GM23338 (cell line): Measurements from ENCODE around the gene RAMP1. TPM values are rescaled to one million over a fixed set of nuclear protein-coding genes. Genes with fewer than 3 reads are reported as not detected.

Experiments used
- CREB1 ChIP-seq: fragments of 250-450 bp; sonication (Bioruptor Pico); IDR thresholded peaks from 2 replicates; pipeline ENCODE4 v1.5.0; 2020; ENCODE audit warnings: low read depth, mild to moderate bottlenecking, moderate library complexity
- CTCF ChIP-seq, 2 experiments: fragments of 200-600 bp in 1 of 2; sonication (generic) in 1 of 2; conservative IDR thresholded peaks; 2 replicates each; pipeline versions ENCODE4 v1.5.1 to v1.6.1; 2016 to 2017; ENCODE audit warnings: antibody characterized with exemption in 2 of 2, low read depth in 2 of 2, mild to moderate bottlenecking in 2 of 2, moderate library complexity in 1 of 2
- ETS1 ChIP-seq: IDR thresholded peaks from 2 replicates; pipeline ENCODE4 v1.6.1; 2016; ENCODE audit warnings: antibody characterized with exemption
- JUNB ChIP-seq: IDR thresholded peaks from one replicate; pipeline ENCODE4 v1.6.1; 2016; ENCODE audit warnings: antibody characterized with exemption; ENCODE audit not compliant: unreplicated experiment
- NANOG ChIP-seq: IDR thresholded peaks from 2 replicates; pipeline ENCODE4 v1.6.1; 2016; ENCODE audit warnings: antibody characterized with exemption, borderline replicate concordance
- REST ChIP-seq: IDR thresholded peaks from one replicate; pipeline ENCODE4 v1.6.1; 2018; ENCODE audit warnings: antibody characterized with exemption; ENCODE audit not compliant: unreplicated experiment
- STAT1 ChIP-seq: IDR thresholded peaks from one replicate; pipeline ENCODE4 v1.6.1; 2016; ENCODE audit warnings: antibody characterized with exemption; ENCODE audit not compliant: unreplicated experiment
- ZNF114 ChIP-seq: fragments of 250-450 bp; sonication (Bioruptor Pico); IDR thresholded peaks from 2 replicates; pipeline ENCODE4 v1.5.0; 2020; ENCODE audit warnings: mild to moderate bottlenecking, moderate library complexity
- ZNF331 ChIP-seq: fragments of 250-450 bp; sonication (Bioruptor Pico); IDR thresholded peaks from 2 replicates; pipeline ENCODE4 v1.5.0; 2020; ENCODE audit warnings: low read depth, mild to moderate bottlenecking, moderate library complexity
- ZNF462 ChIP-seq: fragments of 250-450 bp; sonication (Bioruptor Pico); IDR thresholded peaks from 2 replicates; pipeline ENCODE4 v1.5.0; 2020; ENCODE audit warnings: mild to moderate bottlenecking, moderate library complexity
- polyA plus RNA-seq: library from polyadenylated mRNA; unstranded; fragments of >200 nt; fragmentation: Nextera tagmentation; extraction: Ambion mirVana; gene quantifications from 2 replicates; pipeline ENCODE4 v1.2.1, GENCODE V29; 2016
- total RNA-seq: library from RNA; depleted of rRNA; stranded (reverse); fragments of >200 nt; shearing (Covaris generic); gene quantifications from 2 replicates; pipeline ENCODE4 v1.2.3, GENCODE V29; 2014

Gene RAMP1
- total and polyA plus RNA-seq, 2 experiments from 2014 or later: 1.7 to 3.3 TPM

- TF ChIP-seq ZNF462 (CRISPR knock-in tag): no peak
- TF ChIP-seq REST: no peak
- TF ChIP-seq NANOG: no peak
- no peak for TF ChIP-seq CTCF (conservative IDR thresholded peaks at IDR 0.05; ENCODE audit: low read depth in 2 of 2)
- no peak for TF ChIP-seq STAT1
- TF ChIP-seq ZNF114 (CRISPR knock-in tag): no peak
- TF ChIP-seq ZNF331 (CRISPR knock-in tag): no peak
- TF ChIP-seq CREB1 (CRISPR knock-in tag): no peak
- TF ChIP-seq JUNB: no peak
- TF ChIP-seq ETS1: no peak
These were observed 36.4 kb downstream of the RAMP1 start (continued) for GRCh38 chr2:237895544-237896506.
